ENCODE data around the gene PDZRN3. TPM values are rescaled to one million over a fixed set of nuclear protein-coding genes. Genes with fewer than 3 reads are reported as not detected.

Gene PDZRN3
- total and polyA plus RNA-seq, 2 donors (not counting 3 experiments of a cell fraction or from before 2014, with no cell fraction given), result not detected

GRCh38 chr3:73601481-73601880, 23.3 kb downstream of the PDZRN3 start:
- H3K9me3 ChIP-seq (replicated peaks; ENCODE audit: control insufficient read depth, insufficient read depth, low read length), result no peaks in the 10 kb centered on the region
- no peaks in the 10 kb centered on the region for H3K79me2 ChIP-seq (ENCODE audit: control insufficient read depth, insufficient read depth, low read length)
- no TSS peak for BruUV-seq (replicated peaks)
- no peak overlapping the region for H3K4me3 ChIP-seq (replicated peaks in 1 of 3; ENCODE audit: insufficient read depth in 1 of 3, low read depth in 1 of 3, low read length in 3 of 3)
- H3K4me2 ChIP-seq (ENCODE audit: insufficient read depth, low read length), result no peak overlapping the region
- intact Hi-C loops (cut with micrococcal nuclease) (no loop called here), dilution Hi-C loops (cut with MboI; ENCODE audit: extremely low pct_ligation_motif_present, low sequenced_read_pairs) (no loop called here)
- no peaks in the 10 kb centered on the region for H3K36me3 ChIP-seq (ENCODE audit: control insufficient read depth in 2 of 2, extremely low read depth in 1 of 2, insufficient read depth in 2 of 2, low read length in 2 of 2)
- no peak for TF ChIP-seq POLR2A (IDR thresholded peaks at IDR 0.05; ENCODE audit: low read depth, low read length)
- no peak for TF ChIP-seq JUN (IDR thresholded peaks at IDR 0.05; ENCODE audit: borderline replicate concordance, insufficient read depth, insufficient read length, low read depth)
- TF ChIP-seq MYC (IDR thresholded peaks at IDR 0.05; ENCODE audit: low read depth, low read length), result no peak
- no peak for TF ChIP-seq POLR2AphosphoS5 (IDR thresholded peaks at IDR 0.05; ENCODE audit: insufficient read depth, low read depth, low read length)
- TF ChIP-seq, protein P1, sequence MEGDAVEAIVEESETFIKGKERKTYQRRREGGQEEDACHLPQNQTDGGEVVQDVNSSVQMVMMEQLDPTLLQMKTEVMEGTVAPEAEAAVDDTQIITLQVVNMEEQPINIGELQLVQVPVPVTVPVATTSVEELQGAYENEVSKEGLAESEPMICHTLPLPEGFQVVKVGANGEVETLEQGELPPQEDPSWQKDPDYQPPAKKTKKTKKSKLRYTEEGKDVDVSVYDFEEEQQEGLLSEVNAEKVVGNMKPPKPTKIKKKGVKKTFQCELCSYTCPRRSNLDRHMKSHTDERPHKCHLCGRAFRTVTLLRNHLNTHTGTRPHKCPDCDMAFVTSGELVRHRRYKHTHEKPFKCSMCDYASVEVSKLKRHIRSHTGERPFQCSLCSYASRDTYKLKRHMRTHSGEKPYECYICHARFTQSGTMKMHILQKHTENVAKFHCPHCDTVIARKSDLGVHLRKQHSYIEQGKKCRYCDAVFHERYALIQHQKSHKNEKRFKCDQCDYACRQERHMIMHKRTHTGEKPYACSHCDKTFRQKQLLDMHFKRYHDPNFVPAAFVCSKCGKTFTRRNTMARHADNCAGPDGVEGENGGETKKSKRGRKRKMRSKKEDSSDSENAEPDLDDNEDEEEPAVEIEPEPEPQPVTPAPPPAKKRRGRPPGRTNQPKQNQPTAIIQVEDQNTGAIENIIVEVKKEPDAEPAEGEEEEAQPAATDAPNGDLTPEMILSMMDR (IDR thresholded peaks at IDR 0.05; ENCODE audit: extremely low read depth in 1 of 2, insufficient read depth in 1 of 2, low read depth in 1 of 2, low read length in 2 of 2), result no peak
- TF ChIP-seq, protein P2, sequence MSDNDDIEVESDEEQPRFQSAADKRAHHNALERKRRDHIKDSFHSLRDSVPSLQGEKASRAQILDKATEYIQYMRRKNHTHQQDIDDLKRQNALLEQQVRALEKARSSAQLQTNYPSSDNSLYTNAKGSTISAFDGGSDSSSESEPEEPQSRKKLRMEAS (IDR thresholded peaks at IDR 0.05; ENCODE audit: insufficient read depth, insufficient read length), result no peak
- no peak for TF ChIP-seq GATA2 (IDR thresholded peaks at IDR 0.05; ENCODE audit: insufficient read depth, insufficient read length, low read depth, low read length)
- no peak for TF ChIP-seq EZH2 (IDR thresholded peaks at IDR 0.05; ENCODE audit: borderline replicate concordance, low read depth, low read length, severe bottlenecking)
- no peak for TF ChIP-seq FOS (IDR thresholded peaks at IDR 0.05; ENCODE audit: borderline replicate concordance, insufficient read depth, low read length)
- H3K27me3 ChIP-seq (ENCODE audit: control insufficient read depth in 2 of 2, insufficient read depth in 2 of 2, low read length in 2 of 2), result no peaks in the 10 kb centered on the region
- ChIA-PET POLR2A (no interaction called here), CTCF (no interaction called here)
- H4K20me1 ChIP-seq (replicated peaks; ENCODE audit: control insufficient read depth, extremely low read depth, insufficient read depth, low read length), result no peaks in the 10 kb centered on the region
- no peak for FAIRE-seq
- H3K27ac ChIP-seq (ENCODE audit: insufficient read depth, low read depth, low read length), result no peak overlapping the region
- no peak overlapping the region for H3K9ac ChIP-seq (replicated peaks; ENCODE audit: extremely low read depth, insufficient read depth, low read length)
- H3K9me1 ChIP-seq (replicated peaks; ENCODE audit: control insufficient read depth, extremely low read depth, insufficient read depth, low read length), result no peaks in the 10 kb centered on the region
- no peaks in the 10 kb centered on the region for H3K4me1 ChIP-seq (ENCODE audit: control insufficient read depth, extremely low read depth, insufficient read depth, low read length)
- DNase-seq (ENCODE audit: low read depth, low spot score), result no peak
- H2AFZ ChIP-seq (ENCODE audit: low read depth, low read length), result no peak overlapping the region
